Activated naive CD4-positive, alpha-beta T cell treated with anti-CD3 and anti-CD28 coated beads, Interleukin-2, amount 50 U/mL, for 24 hours (primary cell): ENCODE data around the gene CELF2.

ENCODE experiments used
- H3K27ac Mint-ChIP-seq: one replicate; pipeline ENCODE4 v1.8.0; 2021; ENCODE audit warnings: mild to moderate bottlenecking, mixed read lengths
- H3K27me3 Mint-ChIP-seq: one replicate; pipeline ENCODE4 v1.8.0; 2021; ENCODE audit warnings: mixed read lengths
- H3K36me3 Mint-ChIP-seq: one replicate; pipeline ENCODE4 v1.8.0; 2021; ENCODE audit warnings: mixed read lengths
- H3K4me1 Mint-ChIP-seq: one replicate; pipeline ENCODE4 v1.8.0; 2021; ENCODE audit warnings: mixed read lengths
- H3K4me3 Mint-ChIP-seq: one replicate; pipeline ENCODE4 v1.8.0; 2021; ENCODE audit warnings: mild to moderate bottlenecking, mixed read lengths
- H3K9me3 Mint-ChIP-seq: one replicate; pipeline ENCODE4 v1.8.0; 2021; ENCODE audit warnings: mixed read lengths

Gene CELF2

GRCh38 chr10:11057994-11058393, 40.3 kb downstream of the CELF2 start:
- Mint-ChIP-seq H3K36me3 (peaks cover 2% of the 10 kb centered on the region), H3K27me3 (no peaks in the 10 kb centered on the region), H3K9me3 (no peaks in the 10 kb centered on the region), H3K27ac (no peak overlapping the region), H3K4me3 (no peak overlapping the region), H3K4me1 (no peaks in the 10 kb centered on the region)

GRCh38 chr10:11058965-11059364, 41.3 kb downstream of the CELF2 start:
- H3K4me3 Mint-ChIP-seq, result no peak overlapping the region
- no peak overlapping the region for H3K27ac Mint-ChIP-seq
- peaks cover 2% of the 10 kb centered on the region for H3K36me3 Mint-ChIP-seq
- no peaks in the 10 kb centered on the region for H3K9me3 Mint-ChIP-seq
- H3K4me1 Mint-ChIP-seq, result no peaks in the 10 kb centered on the region
- no peaks in the 10 kb centered on the region for H3K27me3 Mint-ChIP-seq

GRCh38 chr10:11063856-11064255, 46.2 kb downstream of the CELF2 start:
- Mint-ChIP-seq H3K36me3 (no peaks in the 10 kb centered on the region), H3K27me3 (no peaks in the 10 kb centered on the region), H3K27ac (no peak overlapping the region), H3K4me3 (no peak overlapping the region), H3K4me1 (no peaks in the 10 kb centered on the region), H3K9me3 (no peaks in the 10 kb centered on the region)

- H3K27ac Mint-ChIP-seq, result no peak overlapping the region
- no peaks in the 10 kb centered on the region for H3K9me3 Mint-ChIP-seq
- H3K4me3 Mint-ChIP-seq, result no peak overlapping the region
- no peaks in the 10 kb centered on the region for H3K36me3 Mint-ChIP-seq
- no peaks in the 10 kb centered on the region for H3K4me1 Mint-ChIP-seq
- no peaks in the 10 kb centered on the region for H3K27me3 Mint-ChIP-seq
These were observed 47.2 kb downstream of the CELF2 start for GRCh38 chr10:11064832-11065231.

GRCh38 chr10:11065567-11065966, 47.9 kb downstream of the CELF2 start:
- no peaks in the 10 kb centered on the region for H3K4me1 Mint-ChIP-seq
- H3K36me3 Mint-ChIP-seq, result no peaks in the 10 kb centered on the region
- no peak overlapping the region for H3K27ac Mint-ChIP-seq
- no peaks in the 10 kb centered on the region for H3K27me3 Mint-ChIP-seq
- no peaks in the 10 kb centered on the region for H3K9me3 Mint-ChIP-seq
- no peak overlapping the region for H3K4me3 Mint-ChIP-seq

GRCh38 chr10:11066520-11066919, 48.8 kb downstream of the CELF2 start:
- Mint-ChIP-seq H3K4me3 (no peak overlapping the region), H3K27me3 (no peaks in the 10 kb centered on the region), H3K27ac (no peak overlapping the region), H3K4me1 (no peaks in the 10 kb centered on the region), H3K36me3 (no peaks in the 10 kb centered on the region), H3K9me3 (no peaks in the 10 kb centered on the region)

GRCh38 chr10:11068861-11069633, 51.4 kb downstream of the CELF2 start:
- no peaks in the 10 kb centered on the region for H3K9me3 Mint-ChIP-seq
- no peak overlapping the region for H3K4me3 Mint-ChIP-seq
- no peaks in the 10 kb centered on the region for H3K36me3 Mint-ChIP-seq
- H3K27me3 Mint-ChIP-seq, result no peaks in the 10 kb centered on the region
- H3K4me1 Mint-ChIP-seq, result no peaks in the 10 kb centered on the region
- no peak overlapping the region for H3K27ac Mint-ChIP-seq

GRCh38 chr10:11073410-11073809, 55.7 kb downstream of the CELF2 start:
- no peaks in the 10 kb centered on the region for H3K27me3 Mint-ChIP-seq

GRCh38 chr10:11074536-11075267, 57.0 kb downstream of the CELF2 start:
- Mint-ChIP-seq H3K27ac (no peak overlapping the region), H3K4me3 (no peak overlapping the region), H3K36me3 (no peaks in the 10 kb centered on the region), H3K4me1 (no peaks in the 10 kb centered on the region), H3K9me3 (no peaks in the 10 kb centered on the region), H3K27me3 (no peaks in the 10 kb centered on the region)

More at GRCh38 chr10:11073410-11073809, 55.7 kb downstream of the CELF2 start:
- H3K4me1 Mint-ChIP-seq, result no peaks in the 10 kb centered on the region
- no peaks in the 10 kb centered on the region for H3K9me3 Mint-ChIP-seq
- H3K27ac Mint-ChIP-seq, result no peak overlapping the region
- H3K4me3 Mint-ChIP-seq, result no peak overlapping the region
- H3K36me3 Mint-ChIP-seq, result no peaks in the 10 kb centered on the region

- no peaks in the 10 kb centered on the region for H3K36me3 Mint-ChIP-seq
- no peak overlapping the region for H3K27ac Mint-ChIP-seq
- no peak overlapping the region for H3K4me3 Mint-ChIP-seq
- H3K27me3 Mint-ChIP-seq, result no peaks in the 10 kb centered on the region
- H3K4me1 Mint-ChIP-seq, result no peaks in the 10 kb centered on the region
- no peaks in the 10 kb centered on the region for H3K9me3 Mint-ChIP-seq
These were observed 58.5 kb downstream of the CELF2 start for GRCh38 chr10:11076221-11076620.

GRCh38 chr10:11080564-11080984, 62.9 kb downstream of the CELF2 start:
- Mint-ChIP-seq H3K9me3 (no peaks in the 10 kb centered on the region), H3K27ac (no peak overlapping the region), H3K36me3 (no peaks in the 10 kb centered on the region), H3K4me3 (no peak overlapping the region), H3K27me3 (no peaks in the 10 kb centered on the region), H3K4me1 (no peaks in the 10 kb centered on the region)

GRCh38 chr10:11081408-11081807, 63.7 kb downstream of the CELF2 start:
- no peak overlapping the region for H3K27ac Mint-ChIP-seq
- no peaks in the 10 kb centered on the region for H3K27me3 Mint-ChIP-seq
- H3K9me3 Mint-ChIP-seq, result no peaks in the 10 kb centered on the region
- H3K4me3 Mint-ChIP-seq, result no peak overlapping the region
- no peaks in the 10 kb centered on the region for H3K36me3 Mint-ChIP-seq
- no peaks in the 10 kb centered on the region for H3K4me1 Mint-ChIP-seq

- no peaks in the 10 kb centered on the region for H3K4me1 Mint-ChIP-seq
- H3K4me3 Mint-ChIP-seq, result no peak overlapping the region
- H3K9me3 Mint-ChIP-seq, result no peaks in the 10 kb centered on the region
- no peaks in the 10 kb centered on the region for H3K27me3 Mint-ChIP-seq
- H3K36me3 Mint-ChIP-seq, result no peaks in the 10 kb centered on the region
- no peak overlapping the region for H3K27ac Mint-ChIP-seq
These were observed 64.9 kb downstream of the CELF2 start for GRCh38 chr10:11082526-11082925.

- Mint-ChIP-seq H3K36me3 (no peaks in the 10 kb centered on the region), H3K4me3 (no peak overlapping the region), H3K9me3 (no peaks in the 10 kb centered on the region), H3K27ac (no peak overlapping the region), H3K4me1 (no peaks in the 10 kb centered on the region), H3K27me3 (no peaks in the 10 kb centered on the region)
These were observed 65.4 kb downstream of the CELF2 start for GRCh38 chr10:11083051-11083450.

- no peaks in the 10 kb centered on the region for H3K36me3 Mint-ChIP-seq
- no peaks in the 10 kb centered on the region for H3K4me1 Mint-ChIP-seq
- no peaks in the 10 kb centered on the region for H3K9me3 Mint-ChIP-seq
- H3K27ac Mint-ChIP-seq, result no peak overlapping the region
- H3K4me3 Mint-ChIP-seq, result no peak overlapping the region
- no peaks in the 10 kb centered on the region for H3K27me3 Mint-ChIP-seq
These were observed 67.9 kb downstream of the CELF2 start for GRCh38 chr10:11085545-11085944.

GRCh38 chr10:11086177-11086840, 68.6 kb downstream of the CELF2 start:
- no peak overlapping the region for H3K27ac Mint-ChIP-seq
- H3K4me3 Mint-ChIP-seq, result no peak overlapping the region
- H3K36me3 Mint-ChIP-seq, result no peaks in the 10 kb centered on the region
- H3K9me3 Mint-ChIP-seq, result no peaks in the 10 kb centered on the region
- no peaks in the 10 kb centered on the region for H3K27me3 Mint-ChIP-seq
- H3K4me1 Mint-ChIP-seq, result no peaks in the 10 kb centered on the region
